AG04450 (cell line): Measurements from ENCODE around the gene PGP. TPM values are rescaled to one million over a fixed set of nuclear protein-coding genes. Genes with fewer than 3 reads are reported as not detected.

Source experiments
- CTCF ChIA-PET: fragments of 300-600, 350-600 bp; formaldehyde crosslinking; extraction: SDS; loops from one replicate; lab custom pipeline; 2022; ENCODE audit warnings: antibody characterized with exemption, inconsistent platforms; lab: Charles Lee
- POLR2A ChIA-PET: fragments of 350-600 bp; formaldehyde crosslinking; extraction: SDS; loops from one replicate; lab custom pipeline; 2021; ENCODE audit warnings: antibody characterized with exemption, inconsistent platforms; lab: Yijun Ruan, JAX
- DNase-seq: peaks from one replicate; pipeline ENCODE4 v3.0.0-alpha.2; 2011; ENCODE audit warnings: low read depth, low spot score
- H3K27ac ChIP-seq: one replicate; pipeline ENCODE4 v1.5.1; 2012; ENCODE audit warnings: low read depth, low read length, control low read depth
- H3K27me3 ChIP-seq: one replicate; pipeline ENCODE4 v1.6.0; 2012; ENCODE audit warnings: low read length; ENCODE audit not compliant: control insufficient read depth, insufficient read depth
- H3K4me3 ChIP-seq: 2 replicates; pipeline ENCODE4 v1.5.1; 2011; ENCODE audit warnings: mild to moderate bottlenecking, low read depth, low read length, control low read depth
- H3K9me3 ChIP-seq: 2 replicates; pipeline ENCODE4 v1.5.1; 2012; ENCODE audit warnings: low read length; ENCODE audit not compliant: control insufficient read depth, insufficient read depth
- CTCF ChIP-seq: IDR thresholded peaks from 2 replicates; pipeline ENCODE4 v1.5.1; 2011; ENCODE audit warnings: low read depth, low read length, control low read depth, inconsistent platforms
- polyA plus RNA-seq: library from polyadenylated mRNA; depleted of rRNA; stranded (reverse); fragments of >200 nt; gene quantifications from 2 replicates; pipeline ENCODE4 v1.2.3, GENCODE V29; 2011

PGP gene
- polyA plus RNA-seq, 1 experiment = 3.6 TPM

GRCh38 chr16:2228161-2228824 lies 13.7 kb upstream of the PGP start:
- DNase-seq = no peak
- Histone ChIP-seq H3K27ac (no peak overlapping the region), H3K27me3 (no peaks in the 10 kb centered on the region), H3K9me3 (no peaks in the 10 kb centered on the region; the same call in 1 of the 2 replicates), H3K4me3 (no peak overlapping the region)
- ChIA-PET POLR2A (no interaction called here), CTCF (no interaction called here)
- TF ChIP-seq CTCF = no peak

- no peak overlapping the region for H3K4me3 ChIP-seq
- TF ChIP-seq CTCF = no peak
- H3K27ac ChIP-seq = no peak overlapping the region
- no peak for DNase-seq
- H3K9me3 ChIP-seq = no peaks in the 10 kb centered on the region; the same call in 1 of the 2 replicates
- CTCF ChIA-PET = no interaction called here
- no peaks in the 10 kb centered on the region for H3K27me3 ChIP-seq
- POLR2A ChIA-PET = no interaction called here
Observed at GRCh38 chr16:2226918-2227317, 12.3 kb upstream of the PGP start.

GRCh38 chr16:2226245-2226793 lies 11.7 kb upstream of the PGP start:
- no peak for TF ChIP-seq CTCF
- CTCF ChIA-PET = no interaction called here
- Histone ChIP-seq H3K4me3 (no peak overlapping the region), H3K9me3 (no peaks in the 10 kb centered on the region; the same call in 1 of the 2 replicates), H3K27me3 (no peaks in the 10 kb centered on the region), H3K27ac (no peak overlapping the region)
- POLR2A ChIA-PET = no interaction called here
- no peak for DNase-seq

- ChIA-PET CTCF (no interaction called here), POLR2A (no interaction called here)
- Histone ChIP-seq H3K27me3 (no peaks in the 10 kb centered on the region), H3K4me3 (peak overlapping the region; percentile 85), H3K27ac (peak overlapping the region; percentile 31), H3K9me3 (no peaks in the 10 kb centered on the region; the same call in 1 of the 2 replicates)
- DNase-seq = no peak
- no peak for TF ChIP-seq CTCF
Observed at GRCh38 chr16:2223942-2224486, 9.4 kb upstream of the PGP start.

- H3K4me3 ChIP-seq = peak within 1 kb of the TSS; percentile 85
- TF ChIP-seq CTCF = no peak
- POLR2A ChIA-PET = no interaction called here
- CTCF ChIA-PET = no interaction called here
- no peaks in the 10 kb centered on the region for H3K27me3 ChIP-seq
- no peaks in the 10 kb centered on the region; the same call in 1 of the 2 replicates for H3K9me3 ChIP-seq
- peak; percentile 98 for DNase-seq
- peak within 1 kb of the TSS; percentile 47 for H3K27ac ChIP-seq
Observed at GRCh38 chr16:2223221-2223941, 8.7 kb upstream of the PGP start, which contains the start of gene E4F1. Gene E4F1 (plus strand): TSS chr16:2223591. CDS start chr16:2223614, 23 bp downstream.
